EH (cell line): ENCODE measurements around the gene TNFRSF6B.
A peak's percentile ranks its signal among the peaks of the same experiment; 100 is the strongest.
"Not testable (repeated sequence)": the region's sequence is repeated elsewhere in the genome, so short reads cannot be mapped to it uniquely, and the experiment has no call there.

ENCODE experiments used
- DNase-seq: peaks from one replicate; pipeline ENCODE4 v3.0.0-alpha.2; 2015; ENCODE audit warnings: low read depth

TNFRSF6B gene

DNA sequence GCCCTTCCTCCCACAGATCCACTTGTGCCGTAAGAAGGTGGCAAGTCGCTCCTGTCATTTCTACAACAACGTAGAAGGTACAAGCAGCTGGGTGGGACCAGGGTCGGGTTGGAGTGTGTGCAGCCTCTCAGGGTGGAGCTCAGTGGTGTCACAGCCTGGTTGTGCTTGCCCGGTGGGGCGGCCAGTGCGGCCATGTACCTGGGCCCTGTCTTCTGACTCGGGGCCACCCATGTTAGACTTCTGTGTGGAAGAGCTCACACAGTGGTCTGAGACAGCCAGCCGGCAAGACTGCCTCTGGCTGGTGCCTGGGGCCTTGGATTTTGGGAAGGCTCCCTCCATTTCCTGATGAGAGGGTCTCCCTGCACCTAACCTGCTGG, 33.7 kb upstream of the TNFRSF6B start:
- no peak for DNase-seq

DNA sequence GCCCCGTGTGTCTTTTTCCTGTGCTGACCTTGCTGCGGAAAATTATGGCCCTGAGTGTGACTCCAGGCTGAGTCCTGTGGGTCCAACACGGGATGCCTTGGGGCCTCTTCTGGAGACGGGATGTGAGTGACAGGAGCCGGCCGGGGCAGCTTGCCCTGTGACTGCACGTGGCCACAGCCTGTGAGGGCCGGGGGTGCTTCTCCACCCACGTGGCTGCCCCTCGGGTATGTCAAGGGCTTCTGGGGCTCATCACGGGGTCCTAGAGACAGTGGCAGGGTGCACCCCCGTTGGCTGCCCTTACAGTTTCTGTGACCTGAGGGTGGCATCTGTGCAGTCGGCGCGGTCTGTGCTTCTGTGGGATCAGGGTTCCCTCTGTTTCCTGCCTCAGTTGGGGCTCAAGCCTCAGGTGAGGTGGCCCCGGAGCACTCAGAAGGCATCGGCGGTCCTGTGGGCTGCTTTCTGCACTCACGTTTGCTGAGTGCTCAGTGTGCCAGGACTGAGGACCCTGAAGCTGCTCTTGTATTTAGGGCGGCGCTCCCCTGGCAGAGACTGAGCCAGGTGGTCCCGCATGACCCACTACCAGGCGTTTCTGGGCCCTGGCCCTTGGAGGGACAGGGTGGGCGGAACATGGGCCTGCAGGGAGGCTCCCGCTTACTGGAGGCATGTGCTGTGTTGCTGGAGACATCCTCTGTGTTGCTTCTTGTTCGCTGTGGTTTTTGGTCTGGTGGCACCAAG, 33.0 kb upstream of the TNFRSF6B start:
- DNase-seq = no peak

DNA sequence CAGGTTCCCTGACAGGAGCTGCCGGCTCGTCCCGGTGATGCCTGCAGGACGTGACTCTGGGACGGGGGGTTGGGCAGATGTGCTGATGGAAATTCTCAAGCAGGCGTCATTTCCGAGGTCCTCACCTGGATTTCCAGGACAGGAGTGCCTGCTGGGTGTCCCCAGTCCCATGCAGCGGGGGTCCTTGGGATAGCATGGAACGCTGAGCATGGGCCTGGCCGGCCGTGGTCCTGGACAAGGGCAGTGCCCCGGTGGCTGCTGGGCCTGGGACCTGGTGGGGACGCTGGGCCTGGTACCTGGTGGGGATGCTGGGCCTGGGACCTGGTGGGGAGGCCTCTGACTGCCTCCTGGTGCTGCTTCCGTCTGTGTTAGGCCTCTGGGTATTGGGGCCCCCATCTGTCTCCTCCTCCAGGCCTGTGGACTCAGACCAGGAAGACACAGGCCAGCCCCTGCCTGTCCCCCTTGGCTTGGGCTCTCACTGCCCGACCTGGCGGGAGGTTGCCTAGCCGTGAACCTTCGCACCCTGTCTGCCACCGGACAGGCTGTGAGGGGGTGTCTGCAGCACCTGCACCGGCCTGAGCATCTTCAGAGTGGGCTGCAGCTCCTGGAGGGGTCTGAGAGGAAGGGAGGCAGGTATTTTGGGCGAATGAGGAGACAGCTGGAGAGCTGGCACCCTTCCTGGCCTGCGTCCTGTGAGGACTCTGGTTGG, 32.2 kb upstream of the TNFRSF6B start:
- DNase-seq = no peak

DNA sequence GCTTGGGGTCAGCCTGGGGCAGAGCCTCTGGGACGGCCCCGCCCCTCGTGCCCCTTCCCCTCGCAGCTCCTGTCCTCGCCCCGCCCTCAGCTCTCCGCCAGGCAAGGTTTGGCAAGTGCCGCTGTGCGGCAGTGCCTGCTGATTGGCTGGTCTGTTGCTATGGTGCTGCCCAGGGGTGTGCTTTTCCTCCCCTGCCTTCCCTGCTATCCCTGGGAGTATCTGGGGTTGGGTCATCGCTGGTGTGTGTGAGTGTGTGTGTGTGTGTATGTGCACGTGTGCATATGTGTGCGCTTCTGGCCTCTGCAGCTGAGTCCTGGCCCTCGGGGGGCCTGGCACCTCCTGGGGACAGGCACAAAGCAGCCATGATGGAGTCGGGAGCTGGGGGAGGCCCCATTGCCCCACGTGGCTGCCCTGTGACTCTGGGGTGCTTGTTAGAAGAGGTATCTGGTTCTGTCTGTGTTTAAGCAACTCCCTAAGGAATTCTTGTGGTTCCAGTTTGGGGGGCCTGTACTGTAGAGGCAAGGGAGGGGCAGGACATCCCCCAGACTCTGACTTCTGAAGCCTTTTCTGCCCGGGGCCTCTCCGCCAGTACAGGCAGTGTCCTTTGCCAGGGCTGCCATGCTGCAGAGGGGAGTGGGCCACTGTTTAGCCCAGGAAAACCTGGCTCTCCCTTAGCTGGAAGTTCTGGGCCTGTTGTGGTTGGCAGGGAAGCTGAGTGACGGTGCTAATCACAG, 31.4 kb upstream of the TNFRSF6B start:
- DNase-seq = no peak

DNA sequence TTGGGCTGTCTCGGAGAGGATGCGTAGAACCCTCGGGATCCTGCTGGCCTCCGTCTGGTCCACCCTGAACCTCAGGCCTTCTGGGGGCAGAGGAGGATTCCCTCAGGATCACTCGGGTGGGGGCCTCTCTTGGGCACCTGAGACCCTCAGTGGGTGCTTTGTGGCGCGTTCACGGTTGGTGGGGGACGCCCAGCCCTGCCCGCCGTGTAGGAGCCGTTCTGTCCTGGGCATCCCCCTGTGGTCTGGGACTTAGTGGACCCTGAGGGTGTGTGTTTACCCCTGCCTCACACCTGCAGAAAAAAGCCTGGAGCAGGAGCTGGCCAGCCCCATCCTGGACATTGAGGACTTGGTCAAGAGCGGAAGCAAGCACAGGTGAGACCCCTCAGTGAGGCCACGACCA, 30.7 kb upstream of the TNFRSF6B start:
- DNase-seq = no peak

DNA sequence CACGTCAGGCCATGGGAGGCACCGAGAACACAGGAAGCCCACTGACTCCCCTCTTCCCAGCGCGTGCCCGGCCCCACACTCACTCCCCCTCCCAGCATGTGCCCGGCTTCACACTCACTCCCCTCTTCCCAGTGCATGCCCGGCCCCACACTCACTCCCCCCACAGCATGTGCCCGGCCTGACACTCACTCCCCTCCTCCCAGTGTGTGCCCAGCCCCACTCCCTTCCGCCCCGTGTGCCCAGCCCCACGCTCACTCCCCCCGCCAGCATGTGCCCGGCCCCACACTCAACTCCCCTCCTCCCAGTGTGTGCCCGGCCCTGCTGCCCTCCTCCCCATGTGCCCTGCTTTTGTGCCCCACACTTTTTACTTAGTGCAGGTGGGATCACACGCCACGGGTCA, 28.6 kb upstream of the TNFRSF6B start:
- DNase-seq = no peak

DNA sequence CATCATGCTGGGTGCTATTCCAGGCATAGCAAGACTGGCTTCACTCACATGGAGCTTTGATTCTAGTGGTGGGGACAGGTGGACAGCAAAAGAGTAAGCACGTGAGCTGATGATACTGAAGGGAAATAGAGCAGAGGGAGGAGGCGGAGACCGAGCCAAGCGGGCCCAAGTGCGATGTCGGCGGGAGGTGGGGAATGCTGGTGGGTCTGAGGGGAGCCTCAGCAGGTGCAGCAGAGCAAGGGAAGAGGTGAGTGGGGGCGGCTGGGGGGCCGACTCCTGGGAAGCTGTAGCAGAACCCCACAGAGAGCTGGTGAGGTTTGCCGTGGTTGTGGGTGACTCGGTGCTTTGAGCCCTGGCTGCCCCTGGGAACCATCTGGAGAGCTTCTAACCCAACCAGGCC, 28.1 kb upstream of the TNFRSF6B start:
- DNase-seq = no peak

DNA sequence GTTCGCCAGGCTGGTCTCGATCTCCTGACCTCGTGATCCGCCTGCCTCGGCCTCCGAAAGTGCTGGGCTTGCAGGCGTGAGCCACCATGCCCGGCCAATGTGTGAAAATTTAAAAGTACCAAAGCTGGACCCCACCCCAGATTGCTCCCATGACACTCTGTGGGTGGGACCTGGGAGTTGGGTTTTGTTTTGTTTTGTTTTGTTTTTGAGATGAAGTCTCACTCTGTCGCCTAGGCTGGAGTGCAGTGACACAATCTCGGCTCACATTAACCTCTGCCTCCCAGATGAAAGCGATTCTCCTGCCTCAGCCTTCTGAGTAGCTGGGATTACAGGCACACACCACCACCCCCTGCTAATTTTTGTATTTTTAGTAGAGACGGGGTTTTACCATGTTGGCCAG, 24.8 kb upstream of the TNFRSF6B start:
- DNase-seq = not testable (repeated sequence)

DNA sequence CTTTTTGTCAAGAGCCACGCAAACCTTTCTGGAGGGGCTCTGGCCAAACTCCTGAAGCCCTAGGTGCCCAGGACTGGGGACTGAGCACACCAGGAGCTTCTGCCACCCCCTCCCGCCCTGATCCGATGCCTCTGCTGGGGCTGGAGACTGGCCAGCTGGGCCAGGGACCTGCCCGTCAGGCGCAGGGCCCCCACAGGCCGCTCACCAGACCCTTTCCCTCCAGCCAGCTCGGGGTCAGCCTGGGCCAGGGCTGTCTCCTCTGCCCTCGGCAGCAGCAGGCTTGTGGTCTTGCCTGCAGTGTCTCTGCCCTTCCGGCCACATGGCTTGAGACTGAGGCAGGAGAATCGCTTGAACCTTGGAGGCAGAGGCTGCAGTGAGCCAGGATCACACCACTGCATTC, 23.8 kb upstream of the TNFRSF6B start:
- no peak for DNase-seq

DNA sequence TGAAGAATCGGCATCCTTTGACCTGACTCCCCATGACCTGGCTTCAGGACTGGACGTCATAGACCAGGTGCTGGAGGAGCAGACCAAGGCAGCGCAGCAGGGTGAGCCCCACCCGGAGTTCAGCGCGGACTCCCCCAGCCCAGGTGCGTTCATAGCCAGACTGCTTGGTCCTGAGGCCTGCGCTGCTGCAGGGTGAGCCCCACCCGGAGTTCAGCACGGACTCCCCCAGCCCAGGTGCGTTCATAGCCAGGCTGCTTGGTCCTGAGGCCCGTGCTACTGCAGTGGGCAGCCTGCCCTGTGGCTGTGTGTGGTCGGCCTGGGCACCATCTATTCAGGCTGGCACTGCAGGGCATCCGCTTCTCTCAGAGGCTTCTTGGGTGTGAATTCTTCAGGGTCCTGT, 22.5 kb upstream of the TNFRSF6B start:
- no peak for DNase-seq

DNA sequence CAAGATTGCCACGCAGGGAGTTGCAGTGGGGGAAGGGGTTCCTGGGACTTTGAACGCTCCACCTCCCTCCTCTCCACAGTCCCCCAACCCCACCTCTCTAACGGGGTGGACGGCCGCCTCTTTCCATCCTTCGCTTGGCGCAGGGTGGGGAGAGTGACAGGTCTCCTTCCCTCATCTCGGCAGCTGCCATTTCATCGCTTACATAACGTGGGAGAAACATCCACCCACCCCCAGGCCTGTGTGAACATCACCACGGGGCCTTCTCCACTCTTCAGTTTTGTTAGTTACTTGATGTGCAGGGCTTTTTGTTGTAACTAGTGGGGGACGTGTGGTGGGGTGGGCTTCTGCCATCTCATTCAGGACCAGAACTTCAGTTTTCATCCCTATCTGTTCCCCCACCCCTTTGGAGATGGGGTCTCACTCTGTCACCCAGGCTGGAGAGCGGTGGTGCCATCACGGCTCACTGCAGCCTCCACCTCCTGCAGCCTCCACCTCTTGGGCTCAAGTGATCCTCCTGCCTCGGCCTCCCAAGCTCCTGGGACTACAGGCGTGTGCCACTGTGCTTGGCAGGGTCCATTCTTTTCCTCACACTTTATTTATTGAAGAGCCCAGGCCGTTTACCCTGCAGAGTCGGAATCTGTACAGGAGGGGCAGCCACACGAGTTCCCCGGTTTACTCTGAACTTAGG, 20.6 kb upstream of the TNFRSF6B start:
- DNase-seq = no peak

DNA sequence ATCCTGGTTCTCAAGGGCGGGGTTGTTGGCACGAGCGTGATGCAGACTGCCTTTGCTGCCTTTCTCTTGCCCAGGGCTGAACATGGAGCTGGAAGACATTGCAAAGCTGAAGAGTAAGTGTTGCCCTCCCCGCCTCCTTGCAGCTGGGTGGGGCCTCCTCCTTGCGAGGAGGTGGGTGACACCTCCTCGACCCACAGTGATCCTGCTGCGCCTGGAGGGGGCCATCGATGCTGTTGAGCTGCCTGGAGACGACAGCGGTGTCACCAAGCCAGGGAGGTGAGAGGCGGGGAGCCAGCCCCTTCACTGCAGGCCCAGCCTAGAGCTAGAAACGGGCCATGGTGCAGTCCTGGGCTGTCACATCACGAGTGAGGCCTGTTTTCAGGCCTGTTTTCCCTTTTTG, 18.4 kb upstream of the TNFRSF6B start:
- no peak for DNase-seq

DNA sequence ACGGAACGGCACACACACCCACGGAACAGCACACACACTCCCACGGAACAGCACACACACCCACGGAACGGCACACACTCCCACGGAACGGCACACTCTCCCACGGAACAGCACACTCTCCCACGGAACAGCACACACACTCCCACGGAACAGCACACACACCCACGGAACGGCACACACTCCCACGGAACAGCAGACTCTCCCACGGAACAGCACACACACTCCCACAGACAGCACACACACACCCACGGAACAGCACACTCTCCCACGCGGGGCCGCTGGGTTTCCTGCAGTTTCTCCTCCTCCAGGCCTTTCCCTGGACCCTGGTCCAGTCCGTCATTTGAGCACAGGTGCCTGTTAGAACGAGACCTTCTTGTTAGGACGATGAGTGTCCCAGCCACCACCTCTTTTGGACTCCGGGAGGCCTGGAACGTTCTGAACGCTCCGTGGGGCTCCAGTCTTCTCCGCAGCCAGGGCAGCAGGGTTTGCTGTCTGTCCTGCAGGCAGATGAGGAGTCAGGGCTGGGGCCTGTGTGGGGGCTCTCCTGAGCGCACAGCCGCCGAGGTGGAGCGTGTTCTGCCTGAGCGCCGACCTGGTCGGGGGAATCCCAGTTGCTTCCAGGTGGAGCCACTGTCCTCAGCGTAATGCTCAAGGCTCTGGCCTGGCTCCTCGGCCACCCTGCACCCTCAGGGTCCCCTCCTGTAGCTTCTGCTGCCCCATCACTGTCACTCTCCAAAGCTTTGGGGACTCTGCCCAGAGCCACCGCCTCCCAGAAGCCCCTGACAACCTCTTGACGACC, 17.6 kb upstream of the TNFRSF6B start:
- DNase-seq = no peak

DNA sequence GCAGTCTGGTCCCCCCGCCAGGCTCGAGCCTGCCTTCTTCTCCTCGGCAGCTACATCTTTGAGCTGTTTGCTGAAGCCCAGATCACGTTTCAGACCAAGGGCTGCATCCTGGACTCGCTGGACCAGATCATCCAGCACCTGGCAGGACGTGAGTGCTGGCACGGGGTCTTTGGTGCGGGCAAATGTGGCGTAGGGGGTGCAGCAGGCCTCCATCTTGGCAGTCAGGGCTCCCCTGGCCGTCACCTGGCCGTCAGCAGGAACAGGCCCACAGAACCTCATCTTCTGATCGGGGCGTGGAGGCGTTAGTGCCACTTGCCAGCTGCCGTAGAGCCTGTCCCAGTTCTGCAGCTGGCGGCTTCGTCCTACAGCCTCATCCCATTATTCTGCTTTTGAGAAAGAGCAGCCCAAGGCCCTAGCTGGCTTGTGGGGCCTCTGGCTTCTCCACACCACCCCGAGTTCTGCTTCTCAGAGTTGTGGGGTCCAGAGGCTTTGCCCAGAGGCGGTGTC, 16.6 kb upstream of the TNFRSF6B start:
- no peak for DNase-seq

DNA sequence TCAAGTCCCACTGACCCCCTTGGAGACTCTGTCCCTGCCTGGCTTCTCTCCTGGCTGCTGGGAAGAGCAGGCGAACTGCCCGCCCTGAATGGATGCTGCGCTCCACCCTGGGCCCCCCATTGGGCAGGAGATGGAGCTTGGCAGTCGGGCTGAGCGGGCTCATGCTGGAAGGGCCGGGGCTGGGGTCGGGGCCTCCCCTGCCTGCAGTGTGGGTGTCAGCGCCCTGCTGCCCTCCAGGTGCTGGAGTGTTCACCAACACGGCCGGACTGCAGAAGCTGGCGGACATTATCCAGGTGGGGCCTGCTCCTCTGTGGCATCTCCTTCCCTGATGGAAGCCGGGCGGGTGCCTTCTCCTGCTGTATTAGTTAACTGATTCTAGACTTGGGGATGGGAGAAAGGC, 16.0 kb upstream of the TNFRSF6B start:
- no peak for DNase-seq

DNA sequence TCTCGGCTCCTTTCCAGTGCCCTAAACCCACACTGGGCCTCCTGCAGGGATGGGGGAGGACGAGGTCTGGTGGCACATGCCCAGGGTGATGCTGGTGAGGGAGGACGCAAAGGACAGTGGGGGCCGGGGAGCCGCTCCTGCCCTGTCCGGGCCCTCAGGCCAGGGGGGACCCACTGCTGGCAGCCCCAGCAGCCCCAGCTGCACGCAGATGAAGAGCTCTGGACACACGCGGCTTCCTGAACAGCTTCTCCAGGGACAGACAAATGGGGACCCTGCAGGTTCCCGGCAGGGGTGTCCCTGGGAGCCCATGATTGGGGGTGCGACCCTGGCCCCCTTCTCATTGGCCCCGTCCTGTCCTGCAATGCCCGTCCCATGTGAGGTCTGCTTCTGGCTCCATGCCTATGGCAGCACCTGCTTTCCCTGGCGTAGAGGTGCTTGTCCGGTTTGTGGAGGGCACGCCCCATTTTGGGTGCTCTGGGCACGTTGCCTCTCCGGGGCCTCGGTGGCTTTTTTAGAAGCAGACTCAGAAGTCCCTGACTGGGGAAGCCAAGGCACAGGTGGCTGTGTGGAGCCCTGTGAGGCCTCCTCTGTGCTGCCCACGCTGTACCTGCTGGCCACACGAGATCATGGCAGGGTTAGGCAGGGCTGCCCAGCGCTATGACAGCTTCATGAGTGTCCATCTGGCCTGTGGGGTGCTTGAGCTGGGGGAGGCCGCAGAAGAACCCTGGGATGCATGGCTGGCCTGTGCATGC, 15.4 kb upstream of the TNFRSF6B start:
- DNase-seq = no peak

DNA sequence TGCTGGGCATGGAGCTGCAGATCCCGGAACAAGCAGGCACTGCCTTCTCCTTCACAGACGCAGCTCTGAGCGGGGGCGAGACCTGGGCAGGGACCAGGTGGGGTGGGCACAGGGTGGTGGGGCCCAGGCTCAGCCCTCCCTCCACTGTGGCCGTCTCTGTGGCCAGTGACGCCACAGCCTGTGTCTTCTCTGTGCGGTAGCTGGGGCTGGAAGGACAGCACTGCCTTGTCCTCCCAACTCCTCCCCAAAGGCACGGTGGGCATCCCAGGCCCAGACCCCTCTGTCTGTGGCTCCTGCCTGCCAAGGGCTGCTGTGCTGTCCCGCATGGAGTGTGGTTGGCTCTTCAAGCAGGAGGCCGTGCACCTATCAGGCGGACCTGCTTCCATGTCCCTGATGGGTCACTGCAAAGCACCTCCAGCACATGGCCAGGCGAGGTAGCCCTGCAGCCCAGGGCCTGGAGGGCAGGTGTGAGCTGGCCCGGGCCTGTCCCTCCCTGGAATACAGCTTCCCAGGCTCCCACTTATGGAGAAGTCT, 14.8 kb upstream of the TNFRSF6B start:
- DNase-seq = no peak

DNA sequence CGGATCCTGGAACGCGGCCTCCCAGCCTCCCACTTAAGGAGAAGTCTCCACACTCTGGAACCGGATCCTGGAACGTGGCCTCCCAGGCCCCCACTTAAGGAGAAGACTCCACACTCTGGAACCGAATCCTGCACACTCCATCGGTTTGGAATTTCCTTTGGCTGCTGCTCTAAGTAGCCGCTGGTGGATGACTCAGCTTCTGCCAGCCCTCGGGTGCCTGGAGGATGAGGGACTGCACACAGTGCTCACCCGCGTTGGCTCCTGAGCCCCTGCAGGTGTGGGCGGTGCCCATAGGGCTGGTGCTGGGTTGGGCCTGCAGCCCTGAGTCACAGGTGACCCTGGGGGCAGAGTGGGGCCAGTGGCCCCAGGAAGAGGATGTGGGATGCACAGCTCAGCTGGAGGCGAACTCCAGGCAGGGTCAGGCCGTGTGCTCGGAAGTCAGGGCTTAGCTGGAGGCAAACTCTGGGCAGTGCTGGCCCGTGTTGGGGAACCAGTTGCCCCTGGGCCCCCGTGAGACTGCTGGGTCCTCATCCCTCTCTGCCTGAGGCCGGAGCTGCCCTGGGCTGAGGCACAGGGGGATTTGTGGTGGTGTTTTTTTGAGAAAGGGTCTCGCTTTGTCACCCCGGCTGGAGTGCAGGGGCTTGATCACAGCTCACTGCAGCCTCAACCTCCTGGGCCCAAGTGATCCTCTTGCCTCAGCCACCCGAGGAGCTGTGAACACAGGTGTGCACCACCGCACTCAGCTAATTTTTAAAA, 13.9 kb upstream of the TNFRSF6B start:
- DNase-seq = peak; percentile 99

DNA sequence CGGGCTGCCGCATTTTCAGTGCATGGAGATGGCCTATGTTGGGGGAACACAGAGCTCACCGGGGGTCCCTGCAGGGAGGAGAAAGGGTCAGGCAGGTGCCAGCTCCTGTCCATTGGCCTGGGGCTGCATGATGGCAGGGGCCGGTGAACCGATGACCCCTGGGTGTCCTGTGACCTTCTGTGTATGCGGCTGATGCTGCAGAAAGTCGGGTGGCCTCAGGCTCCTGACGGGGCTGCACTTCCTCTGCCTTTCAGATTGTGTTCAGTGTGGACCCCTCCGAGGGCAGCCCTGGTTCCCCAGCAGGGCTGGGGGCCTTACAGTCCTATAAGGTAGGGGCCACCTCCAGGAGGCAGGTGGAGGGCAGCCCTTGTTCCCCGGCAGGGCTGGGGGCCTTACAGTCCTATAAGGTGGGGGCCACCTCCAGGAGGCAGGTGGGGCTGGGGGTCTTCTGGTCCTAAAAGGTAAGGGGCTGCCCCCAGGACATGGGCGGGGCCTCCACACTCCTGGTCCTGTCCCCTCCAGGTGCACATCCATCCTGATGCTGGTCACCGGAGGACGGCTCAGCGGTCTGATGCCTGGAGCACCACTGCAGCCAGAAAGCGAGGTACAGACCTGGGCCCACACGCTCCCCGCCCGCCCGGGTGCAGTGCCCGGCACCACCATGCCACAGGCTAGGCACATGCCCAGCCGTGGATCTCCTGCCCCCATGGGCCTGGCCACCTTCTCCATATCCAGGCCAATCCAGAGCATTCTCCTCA, 11.0 kb upstream of the TNFRSF6B start:
- DNase-seq = no peak
